K562 (cell line): ENCODE measurements around the gene OR7G1. TPM values are rescaled to one million over a fixed set of nuclear protein-coding genes. Genes with fewer than 3 reads are reported as not detected.

Experiments
- ATAC-seq: fragments of 200-7000 bp; cut with Tn5 transposase; 3 replicates; pipeline ENCODE4 v1.9.1; 2020; ENCODE audit warnings: moderate library complexity
- BruUV-seq: library from RNA; stranded (reverse); fragments of 400-500 nt; replicated peaks from 2 replicates; lab custom pipeline; 2021; lab: Mats Ljungman, UMichigan
- CTCF ChIA-PET: fragments of 300-600 bp; formaldehyde crosslinking; extraction: SDS; loops from one replicate; lab custom pipeline; 2021; ENCODE audit warnings: low intra/inter-chr PET ratio; lab: Yijun Ruan, JAX
- POLR2A ChIA-PET: fragments of 300-600, 350-650 bp; sonication (Branson Sonifier 250); formaldehyde crosslinking; extraction: SDS; loops from one replicate; lab custom pipeline; 2021; ENCODE audit warnings: antibody characterized with exemption, inconsistent platforms; lab: Yijun Ruan, JAX
- DNase-seq, 4 experiments: peaks; one replicate each; pipeline versions ENCODE4 v3.0.0 to v3.0.0-alpha.2; 2011 to 2018; ENCODE audit warnings: low spot score in 3 of 4, mixed read lengths in 3 of 4; ENCODE audit errors: extremely low read depth in 1 of 4
- FAIRE-seq: peaks from 2 replicates; lab custom pipeline; 2011; peaks lifted over from hg19 to GRCh38; lab: Jason Lieb, UNC
- H2AFZ ChIP-seq: 2 replicates; pipeline ENCODE4 v1.6.0; 2011; ENCODE audit warnings: low read depth, low read length, control low read depth, inconsistent platforms
- H3K27ac ChIP-seq: fragments of 200-600 bp; 3 replicates; pipeline ENCODE4 v1.8.0; 2011; ENCODE audit warnings: low read depth, mild to moderate bottlenecking, control low read depth, inconsistent platforms, low read length, moderate library complexity, mixed read lengths; ENCODE audit errors: extremely low read depth
- H3K27me3 ChIP-seq, 2 experiments: fragments of 300-600 bp in 1 of 2; 2 replicates in 1 of 2; 3 replicates in 1 of 2; pipeline versions ENCODE4 v1.6.0 to v1.8.0; 2011; ENCODE audit warnings: inconsistent platforms in 2 of 2, low read length in 2 of 2, mild to moderate bottlenecking in 1 of 2, mixed read lengths in 1 of 2, moderate library complexity in 1 of 2; ENCODE audit not compliant: control insufficient read depth in 2 of 2, insufficient read depth in 2 of 2
- H3K36me3 ChIP-seq: fragments of 300-600 bp; 3 replicates; pipeline ENCODE4 v1.8.0; 2011; ENCODE audit warnings: mild to moderate bottlenecking, low read length, inconsistent platforms; ENCODE audit not compliant: control insufficient read depth, insufficient read depth
- H3K4me1 ChIP-seq, 2 experiments: fragments of 200-600 bp in 1 of 2; replicated peaks in 1 of 2; 2 replicates in 1 of 2; 3 replicates in 1 of 2; pipeline versions ENCODE4 v1.5.1 to v1.8.0; 2011; ENCODE audit warnings: inconsistent platforms in 2 of 2, low read length in 2 of 2, mild to moderate bottlenecking in 1 of 2, mixed read lengths in 1 of 2, moderate library complexity in 1 of 2; ENCODE audit not compliant: control insufficient read depth in 2 of 2, insufficient read depth in 2 of 2
- H3K4me2 ChIP-seq: 2 replicates; pipeline ENCODE4 v1.6.1; 2011; ENCODE audit warnings: low read length, control low read depth, inconsistent platforms, mixed read lengths; ENCODE audit not compliant: insufficient read depth
- H3K4me3 ChIP-seq: fragments of 200-600 bp; sonication (generic), shearing (Covaris generic); 2 replicates; pipeline ENCODE4 v1.5.1; 2016; ENCODE audit warnings: control low read depth, inconsistent platforms
- H3K79me2 ChIP-seq: fragments of 200-600 bp; 3 replicates; pipeline ENCODE4 v1.8.0; 2011; ENCODE audit warnings: low read length, inconsistent platforms; ENCODE audit not compliant: control insufficient read depth, insufficient read depth
- H3K9ac ChIP-seq, 2 experiments: 2 replicates each; pipeline versions ENCODE4 v1.6.0 to v1.6.1; 2011; ENCODE audit warnings: low read depth in 2 of 2, low read length in 2 of 2, control low read depth in 1 of 2, inconsistent platforms in 1 of 2, mild to moderate bottlenecking in 1 of 2, mixed read lengths in 1 of 2; ENCODE audit not compliant: insufficient read depth in 1 of 2
- H3K9me1 ChIP-seq: one replicate; pipeline ENCODE4 v1.6.0; 2011; ENCODE audit warnings: inconsistent platforms, mild to moderate bottlenecking, low read length, moderate library complexity; ENCODE audit not compliant: control insufficient read depth, insufficient read depth
- H3K9me3 ChIP-seq: replicated peaks from 2 replicates; pipeline ENCODE4 v1.5.1; 2011; ENCODE audit warnings: low read depth, low read length, inconsistent platforms; ENCODE audit not compliant: control insufficient read depth, insufficient read depth
- H4K20me1 ChIP-seq: replicated peaks from 2 replicates; pipeline ENCODE4 v1.6.1; 2011; ENCODE audit warnings: low read length, inconsistent platforms, mixed read lengths; ENCODE audit not compliant: control insufficient read depth, insufficient read depth
- ATF1 ChIP-seq, 2 experiments: fragments of 450-650 bp in 1 of 2; IDR thresholded peaks; 2 replicates each; pipeline ENCODE4 v1.6.1; 2016; ENCODE audit warnings: missing compliant biosample characterization in 1 of 2, missing genetic modification characterization in 1 of 2
- BRD4 ChIP-seq: fragments of 200-600 bp; sonication (generic); IDR thresholded peaks from 2 replicates; pipeline ENCODE4 v1.6.1; 2017; ENCODE audit warnings: inconsistent platforms
- HEY1 ChIP-seq: fragments of 250-450 bp; sonication (Bioruptor Pico); IDR thresholded peaks from 2 replicates; pipeline ENCODE4 v1.5.0; 2020; ENCODE audit warnings: mild to moderate bottlenecking, moderate library complexity, borderline replicate concordance
- NUFIP1 ChIP-seq: fragments of 450-650 bp; IDR thresholded peaks from 2 replicates; pipeline ENCODE4 v1.6.1; 2018; ENCODE audit not compliant: partially characterized antibody
- PHTF2 ChIP-seq: fragments of 250-450 bp; sonication (Bioruptor Pico); IDR thresholded peaks from 2 replicates; pipeline ENCODE4 v1.5.0; 2021; ENCODE audit warnings: mild to moderate bottlenecking
- PRPF4 ChIP-seq: fragments of 200-400 bp; formaldehyde crosslinking; IDR thresholded peaks from one replicate; pipeline ENCODE4 v1.6.1; 2017; ENCODE audit warnings: low read length, low read depth, mild to moderate bottlenecking; ENCODE audit not compliant: insufficient read depth, poor library complexity, severe bottlenecking
- PYGO2 ChIP-seq: fragments of 450-650 bp; IDR thresholded peaks from 2 replicates; pipeline ENCODE4 v1.6.1; 2016; ENCODE audit warnings: mild to moderate bottlenecking, missing genetic modification characterization, moderate library complexity, missing compliant biosample characterization
- SMARCA5 ChIP-seq: fragments of 450-650 bp; IDR thresholded peaks from 2 replicates; pipeline ENCODE4 v1.6.1; 2016
- SPI1 ChIP-seq: IDR thresholded peaks from 2 replicates; pipeline ENCODE4 v1.6.1; 2011; ENCODE audit warnings: low read depth, low read length, control low read depth, borderline replicate concordance
- ZBTB8A ChIP-seq: fragments of 450-650 bp; IDR thresholded peaks from 2 replicates; pipeline ENCODE4 v1.6.1; 2018; ENCODE audit warnings: mild to moderate bottlenecking, moderate library complexity; ENCODE audit not compliant: partially characterized antibody
- ZNF347 ChIP-seq: fragments of 450-650 bp; formaldehyde crosslinking; IDR thresholded peaks from 2 replicates; pipeline ENCODE4 v1.4.0; 2020; ENCODE audit warnings: low read depth, mild to moderate bottlenecking, moderate library complexity
- ZNF507 ChIP-seq: conservative IDR thresholded peaks from 2 replicates; pipeline ENCODE4 v1.6.1; 2017; ENCODE audit warnings: missing genetic modification characterization, missing compliant biosample characterization
- ZNF76 ChIP-seq: fragments of 250-450 bp; sonication (Bioruptor Pico); IDR thresholded peaks from 2 replicates; pipeline ENCODE4 v1.4.0; 2020; ENCODE audit warnings: mild to moderate bottlenecking, moderate library complexity, borderline replicate concordance
- WGBS: fragments of 100-300 bp; shearing (Covaris generic); methylation state at CpG from one replicate; pipeline ENCODE4 v1.1.6; 2016; ENCODE audit warnings: low coverage, mixed read lengths; ENCODE audit not compliant: insufficient coverage; ENCODE audit errors: missing lambda C conversion rate; 5-methylcytosine and 5-hydroxymethylcytosine counted together
- in situ Hi-C: fragments of 300-500 bp; cut with MboI; formaldehyde crosslinking; loops from 4 replicates; pipeline ENCODE4 v1.15.0; 2018; ENCODE audit warnings: inconsistent platforms, mixed read lengths
- intact Hi-C: fragments of 100-400 bp; cut with micrococcal nuclease; formaldehyde crosslinking; loops from 2 replicates; pipeline ENCODE4 v1.14.2; 2022
- polyA plus RNA-seq, 8 experiments: library from polyadenylated mRNA; depleted of rRNA in 4 of 8; stranded (reverse) in 5 of 8; unstranded in 3 of 8; fragments of >200 nt; fragmentation: Nextera tagmentation in 2 of 8; fragmentation: Illumina TruSeq in 1 of 8; extraction: Ambion mirVana in 2 of 8; extraction: Trizol in 1 of 8; gene quantifications; 2 replicates each; pipeline versions ENCODE4 v1.2.1 to v1.2.3, GENCODE V29; 2011 to 2014; ENCODE audit warnings: inconsistent platforms in 1 of 8, missing spikeins in 1 of 8
- total RNA-seq, 7 experiments: library from RNA; depleted of rRNA in 6 of 7; stranded (reverse); fragments of >200 nt in 6 of 7; fragmentation: Illumina TruSeq in 2 of 7; extraction: Trizol in 2 of 7; gene quantifications; 2 replicates each; pipeline versions ENCODE4 v1.2.1 to v1.2.3, GENCODE V29; 2011 to 2021; ENCODE audit warnings: low replicate concordance in 1 of 7
- TF ChIP-seq, protein P1 (sequence below): fragments of 450-650 bp; formaldehyde crosslinking; IDR thresholded peaks from 2 replicates; pipeline ENCODE4 v1.4.0; 2020; ENCODE audit warnings: mild to moderate bottlenecking, moderate library complexity
- TF ChIP-seq, protein P2 (sequence below), 2 experiments: fragments of 450-650 bp; IDR thresholded peaks; 2 replicates each; pipeline ENCODE4 v1.6.1; 2016

Gene OR7G1
- total and polyA plus RNA-seq, 9 of the 15 experiments (the other 6 are each of a cell fraction or from before 2014, with no cell fraction given): not detected

DNA sequence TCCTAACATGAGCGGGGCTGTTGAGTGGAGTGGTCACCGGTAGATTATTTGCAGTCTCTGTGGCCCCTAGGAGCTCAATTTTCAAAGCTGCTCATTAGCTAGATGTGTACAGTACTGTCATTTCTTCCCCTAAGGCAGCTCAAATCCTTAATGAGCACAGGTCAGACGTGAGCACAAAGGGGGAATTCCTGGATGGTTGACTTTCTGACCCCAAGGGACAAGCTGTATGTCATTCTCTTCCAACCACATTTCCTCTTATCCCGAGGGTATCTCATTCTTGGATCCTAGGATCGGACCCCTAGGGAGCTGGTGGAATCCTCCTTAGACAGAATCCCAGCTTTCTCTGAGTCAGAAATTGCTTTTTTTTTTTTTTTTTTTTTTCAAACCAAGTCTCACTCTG is 16.9 kb upstream of the OR7G1 start:
- FAIRE-seq (no peak), ATAC-seq (no peak), DNase-seq (no peak)
- Histone ChIP-seq H3K79me2 (no peaks in the 10 kb centered on the region), H3K4me3 (no peak overlapping the region), H4K20me1 (no peaks in the 10 kb centered on the region), H3K9me3 (no peaks in the 10 kb centered on the region), H3K27me3 (no peaks in the 10 kb centered on the region; a peak in 1 of 5 replicates), H3K4me1 (no peaks in the 10 kb centered on the region; a peak in 1 of 5 replicates), H3K9ac (no peak overlapping the region), H3K36me3 (no peaks in the 10 kb centered on the region), H3K9me1 (no peaks in the 10 kb centered on the region), H3K27ac (no peak overlapping the region), H2AFZ (no peak overlapping the region), H3K4me2 (no peak overlapping the region)
- CTCF ChIA-PET: interaction anchor here (0.5 kb wide), 1 partner anchor 10 kb away, joined by 4 read pairs; no protein-coding TSS in a partner anchor
- intact Hi-C loops: no loop called here
- POLR2A ChIA-PET: interaction anchor here (1.2 kb wide), 1 partner anchor 622 kb away, joined by 3 read pairs; no protein-coding TSS in a partner anchor
- TF ChIP-seq PRPF4 (no peak), ZNF347 (CRISPR knock-in tag) (no peak), NUFIP1 (no peak), ZNF76 (CRISPR knock-in tag) (no peak), SPI1 (no peak), ZBTB8A (no peak), PHTF2 (CRISPR knock-in tag) (no peak), PYGO2 (tag) (no peak), ATF1 (CRISPR knock-in tag; IDR thresholded peaks at IDR 0.05) (no peak), ATF1 (tag; IDR thresholded peaks at IDR 0.05) (no peak), HEY1 (CRISPR knock-in tag) (no peak), SMARCA5 (no peak), BRD4 (no peak), ZNF507 (tag) (no peak)
- TF ChIP-seq, protein P1, sequence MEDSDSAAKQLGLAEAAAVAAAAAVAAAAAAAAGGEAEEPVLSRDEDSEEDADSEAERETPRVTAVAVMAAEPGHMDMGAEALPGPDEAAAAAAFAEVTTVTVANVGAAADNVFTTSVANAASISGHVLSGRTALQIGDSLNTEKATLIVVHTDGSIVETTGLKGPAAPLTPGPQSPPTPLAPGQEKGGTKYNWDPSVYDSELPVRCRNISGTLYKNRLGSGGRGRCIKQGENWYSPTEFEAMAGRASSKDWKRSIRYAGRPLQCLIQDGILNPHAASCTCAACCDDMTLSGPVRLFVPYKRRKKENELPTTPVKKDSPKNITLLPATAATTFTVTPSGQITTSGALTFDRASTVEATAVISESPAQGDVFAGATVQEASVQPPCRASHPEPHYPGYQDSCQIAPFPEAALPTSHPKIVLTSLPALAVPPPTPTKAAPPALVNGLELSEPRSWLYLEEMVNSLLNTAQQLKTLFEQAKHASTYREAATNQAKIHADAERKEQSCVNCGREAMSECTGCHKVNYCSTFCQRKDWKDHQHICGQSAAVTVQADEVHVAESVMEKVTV (CRISPR knock-in tag): no peak
- TF ChIP-seq, protein P2, sequence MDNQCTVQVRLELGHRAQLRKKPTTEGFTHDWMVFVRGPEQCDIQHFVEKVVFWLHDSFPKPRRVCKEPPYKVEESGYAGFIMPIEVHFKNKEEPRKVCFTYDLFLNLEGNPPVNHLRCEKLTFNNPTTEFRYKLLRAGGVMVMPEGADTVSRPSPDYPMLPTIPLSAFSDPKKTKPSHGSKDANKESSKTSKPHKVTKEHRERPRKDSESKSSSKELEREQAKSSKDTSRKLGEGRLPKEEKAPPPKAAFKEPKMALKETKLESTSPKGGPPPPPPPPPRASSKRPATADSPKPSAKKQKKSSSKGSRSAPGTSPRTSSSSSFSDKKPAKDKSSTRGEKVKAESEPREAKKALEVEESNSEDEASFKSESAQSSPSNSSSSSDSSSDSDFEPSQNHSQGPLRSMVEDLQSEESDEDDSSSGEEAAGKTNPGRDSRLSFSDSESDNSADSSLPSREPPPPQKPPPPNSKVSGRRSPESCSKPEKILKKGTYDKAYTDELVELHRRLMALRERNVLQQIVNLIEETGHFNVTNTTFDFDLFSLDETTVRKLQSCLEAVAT (IDR thresholded peaks at IDR 0.05): no peak
- 12% methylated on average over 5 of the region's 5 CpGs for WGBS
- BruUV-seq: no TSS peak
- in situ Hi-C loops: loop anchor here (10.0 kb wide), 2 partner anchors 492 to 662 kb away; partner anchors contain the start of gene ZNF561
